Tibial nerve (tissue), 4 donors: ENCODE measurements around the gene RAP1GAP2.

ENCODE experiments used
- EP300 ChIP-seq, 2 donors: sonication (generic); formaldehyde crosslinking; IDR thresholded peaks; one replicate each; pipeline ENCODE4 v1.6.1; 2017; ENCODE audit warnings: antibody characterized with exemption in 2 of 2, mild to moderate bottlenecking in 1 of 2
- TF ChIP-seq, protein P1 (sequence below), 5 experiments: fragments of 200-600 bp in 3 of 5; fragments of 450-650 bp in 2 of 5; sonication (generic) in 3 of 5; IDR thresholded peaks; one replicate each; pipeline ENCODE4 v1.5.1; 2016 to 2019; ENCODE audit warnings: antibody characterized with exemption in 5 of 5, mild to moderate bottlenecking in 3 of 5, moderate library complexity in 2 of 5

DNA sequence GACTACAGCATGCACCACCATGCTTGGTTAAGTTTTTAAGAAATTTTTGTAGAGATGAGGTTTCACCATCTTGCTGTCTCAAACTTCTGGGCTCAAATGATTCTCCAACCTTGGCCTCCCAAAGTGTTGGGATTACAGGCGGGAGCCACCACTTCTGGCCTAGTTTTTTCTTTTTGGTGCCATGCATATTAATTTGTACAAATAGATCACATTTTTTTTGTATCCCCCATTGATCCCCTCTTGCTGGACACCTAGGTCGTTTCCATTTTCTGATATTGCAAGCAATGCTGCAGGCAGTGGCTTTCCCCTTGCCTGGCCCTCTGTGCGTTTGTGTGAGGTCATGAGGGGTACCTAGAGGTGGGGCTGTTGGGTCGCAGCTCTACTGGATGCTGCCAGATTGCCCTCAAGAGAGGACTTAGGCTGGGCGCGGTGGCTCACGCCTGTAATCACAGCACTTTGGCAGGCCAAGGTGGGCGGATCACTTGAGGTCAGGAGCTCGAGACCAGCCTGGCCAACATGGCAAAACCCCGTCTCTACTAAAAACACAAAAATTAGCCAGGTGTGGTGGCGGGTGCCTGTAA lies 23.8 kb downstream of the RAP1GAP2 start:
- TF ChIP-seq, protein P1, sequence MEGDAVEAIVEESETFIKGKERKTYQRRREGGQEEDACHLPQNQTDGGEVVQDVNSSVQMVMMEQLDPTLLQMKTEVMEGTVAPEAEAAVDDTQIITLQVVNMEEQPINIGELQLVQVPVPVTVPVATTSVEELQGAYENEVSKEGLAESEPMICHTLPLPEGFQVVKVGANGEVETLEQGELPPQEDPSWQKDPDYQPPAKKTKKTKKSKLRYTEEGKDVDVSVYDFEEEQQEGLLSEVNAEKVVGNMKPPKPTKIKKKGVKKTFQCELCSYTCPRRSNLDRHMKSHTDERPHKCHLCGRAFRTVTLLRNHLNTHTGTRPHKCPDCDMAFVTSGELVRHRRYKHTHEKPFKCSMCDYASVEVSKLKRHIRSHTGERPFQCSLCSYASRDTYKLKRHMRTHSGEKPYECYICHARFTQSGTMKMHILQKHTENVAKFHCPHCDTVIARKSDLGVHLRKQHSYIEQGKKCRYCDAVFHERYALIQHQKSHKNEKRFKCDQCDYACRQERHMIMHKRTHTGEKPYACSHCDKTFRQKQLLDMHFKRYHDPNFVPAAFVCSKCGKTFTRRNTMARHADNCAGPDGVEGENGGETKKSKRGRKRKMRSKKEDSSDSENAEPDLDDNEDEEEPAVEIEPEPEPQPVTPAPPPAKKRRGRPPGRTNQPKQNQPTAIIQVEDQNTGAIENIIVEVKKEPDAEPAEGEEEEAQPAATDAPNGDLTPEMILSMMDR (IDR thresholded peaks at IDR 0.05), result no peak
- TF ChIP-seq EP300 (IDR thresholded peaks at IDR 0.05), result no peak
